WTC11 (cell line): ENCODE data around the gene LLGL1. TPM values are rescaled to one million over a fixed set of nuclear protein-coding genes. Genes with fewer than 3 reads are reported as not detected.

Experiments
- ATAC-seq: fragments of 200-7000 bp; cut with Tn5 transposase; 2 replicates; pipeline ENCODE4 v1.10.0; 2021; ENCODE audit warnings: mild to moderate bottlenecking, moderate library complexity
- CTCF ChIA-PET: fragments of 300-600 bp; sonication (Branson Sonifier 250); formaldehyde crosslinking; loops from one replicate; lab custom pipeline; 2021; ENCODE audit warnings: antibody characterized with exemption; lab: Charles Lee
- POLR2A ChIA-PET: fragments of 350-600 bp; sonication (Branson Sonifier 250); formaldehyde crosslinking; loops from one replicate; lab custom pipeline; 2021; ENCODE audit warnings: antibody characterized with exemption; lab: Charles Lee
- DNase-seq: peaks from one replicate; pipeline ENCODE4 v3.0.0; 2021; ENCODE audit warnings: low spot score
- H3K27ac Mint-ChIP-seq: 2 replicates; pipeline ENCODE4 v1.8.0; 2021; ENCODE audit warnings: mixed read lengths
- H3K27me3 Mint-ChIP-seq: 2 replicates; pipeline ENCODE4 v1.8.0; 2021; ENCODE audit warnings: low read depth, mild to moderate bottlenecking, moderate library complexity, mixed read lengths
- H3K36me3 Mint-ChIP-seq: 2 replicates; pipeline ENCODE4 v1.8.0; 2021; ENCODE audit warnings: mixed read lengths
- H3K4me1 Mint-ChIP-seq: 2 replicates; pipeline ENCODE4 v1.8.0; 2022; ENCODE audit warnings: mixed read lengths
- H3K4me3 Mint-ChIP-seq: 2 replicates; pipeline ENCODE4 v1.8.0; 2021; ENCODE audit warnings: mild to moderate bottlenecking, moderate library complexity, mixed read lengths
- H3K9me3 Mint-ChIP-seq: 2 replicates; pipeline ENCODE4 v1.8.0; 2021; ENCODE audit warnings: mixed read lengths
- FOXK1 ChIP-seq: sonication (generic); formaldehyde crosslinking; IDR thresholded peaks from 2 replicates; pipeline ENCODE4 v1.8.0; 2022; ENCODE audit warnings: mild to moderate bottlenecking, moderate library complexity, missing genetic modification reagents
- FOXP1 ChIP-seq: sonication (generic); formaldehyde crosslinking; IDR thresholded peaks from 2 replicates; pipeline ENCODE4 v1.8.0; 2022; ENCODE audit warnings: missing genetic modification reagents, mild to moderate bottlenecking, moderate library complexity, borderline replicate concordance
- FOXP4 ChIP-seq: sonication (generic); formaldehyde crosslinking; IDR thresholded peaks from 2 replicates; pipeline ENCODE4 v1.8.0; 2022; ENCODE audit warnings: mild to moderate bottlenecking, missing genetic modification reagents
- GABPB1 ChIP-seq: sonication (generic); formaldehyde crosslinking; IDR thresholded peaks from 2 replicates; pipeline ENCODE4 v1.8.1; 2023; ENCODE audit warnings: mild to moderate bottlenecking, missing genetic modification reagents
- KAT7 ChIP-seq: sonication (generic); formaldehyde crosslinking; IDR thresholded peaks from 2 replicates; pipeline ENCODE4 v1.8.1; 2023; ENCODE audit warnings: missing genetic modification reagents, mild to moderate bottlenecking, borderline replicate concordance
- MYBL2 ChIP-seq: sonication (generic); formaldehyde crosslinking; IDR thresholded peaks from 2 replicates; pipeline ENCODE4 v1.8.1; 2023; ENCODE audit warnings: mild to moderate bottlenecking, moderate library complexity, missing genetic modification reagents
- NFYB ChIP-seq: sonication (generic); formaldehyde crosslinking; conservative IDR thresholded peaks from 2 replicates; pipeline ENCODE4 v1.8.0; 2022; ENCODE audit warnings: low read depth, missing genetic modification reagents
- RELA ChIP-seq: sonication (generic); formaldehyde crosslinking; IDR thresholded peaks from 2 replicates; pipeline ENCODE4 v1.8.1; 2022; ENCODE audit warnings: missing genetic modification reagents, mild to moderate bottlenecking, borderline replicate concordance
- SOX15 ChIP-seq: fragments of 250-450 bp; sonication (Bioruptor Pico); IDR thresholded peaks from 2 replicates; pipeline ENCODE4 v1.9.0; 2021; ENCODE audit warnings: mild to moderate bottlenecking
- SP1 ChIP-seq: sonication (generic); formaldehyde crosslinking; conservative IDR thresholded peaks from 2 replicates; pipeline ENCODE4 v1.8.1; 2022; ENCODE audit warnings: missing genetic modification reagents
- STAT6 ChIP-seq: sonication (generic); formaldehyde crosslinking; conservative IDR thresholded peaks from 2 replicates; pipeline ENCODE4 v1.8.1; 2023; ENCODE audit warnings: mild to moderate bottlenecking, low read depth, missing genetic modification reagents, moderate library complexity
- ZNF263 ChIP-seq: sonication (generic); formaldehyde crosslinking; IDR thresholded peaks from 2 replicates; pipeline ENCODE4 v1.8.1; 2022; ENCODE audit warnings: low read depth, mild to moderate bottlenecking, moderate library complexity, missing genetic modification reagents
- ZNF512 ChIP-seq: sonication (generic); formaldehyde crosslinking; IDR thresholded peaks from 2 replicates; pipeline ENCODE4 v1.8.1; 2022; ENCODE audit warnings: missing genetic modification reagents, borderline replicate concordance
- total RNA-seq: library from RNA; stranded (reverse); gene quantifications from 3 replicates; pipeline ENCODE4 v1.2.3, GENCODE V29; 2021
- TF ChIP-seq, protein P1 (sequence below): fragments of 250-450 bp; sonication (Bioruptor Pico); IDR thresholded peaks from 2 replicates; pipeline ENCODE4 v1.9.0; 2021; ENCODE audit warnings: moderate library complexity, mild to moderate bottlenecking, inconsistent platforms, borderline replicate concordance
- TF ChIP-seq, protein P2 (sequence below): sonication (generic); formaldehyde crosslinking; IDR thresholded peaks from 2 replicates; pipeline ENCODE4 v1.8.1; 2023; ENCODE audit warnings: mild to moderate bottlenecking, missing genetic modification reagents, borderline replicate concordance
- TF ChIP-seq, protein P3 (sequence below): sonication (generic); formaldehyde crosslinking; IDR thresholded peaks from 2 replicates; pipeline ENCODE4 v1.8.0; 2022; ENCODE audit warnings: missing genetic modification reagents

The LLGL1 gene
- total RNA-seq, 1 experiment from 2014 or later = 87.8 TPM

- ChIA-PET CTCF (interaction anchor here (1.0 kb wide), 1 partner anchor 58 kb away, joined by 3 read pairs; no protein-coding TSS in a partner anchor), POLR2A (no interaction called here)
- no peaks in the 10 kb centered on the region for H3K27me3 Mint-ChIP-seq
- H3K4me1 Mint-ChIP-seq = peaks cover 3% of the 10 kb centered on the region; the same call in 1 of the 2 replicates
- ATAC-seq (no peak), DNase-seq (no peak)
- no peak overlapping the region for H3K4me3 Mint-ChIP-seq
- peaks cover 44% of the 10 kb centered on the region for H3K36me3 Mint-ChIP-seq
- TF ChIP-seq SP1 (CRISPR knock-in tag) = no peak
- TF ChIP-seq ZNF512 = no peak
- no peak for TF ChIP-seq SOX15
- TF ChIP-seq STAT6 (CRISPR knock-in tag) = no peak
- TF ChIP-seq, protein P1, sequence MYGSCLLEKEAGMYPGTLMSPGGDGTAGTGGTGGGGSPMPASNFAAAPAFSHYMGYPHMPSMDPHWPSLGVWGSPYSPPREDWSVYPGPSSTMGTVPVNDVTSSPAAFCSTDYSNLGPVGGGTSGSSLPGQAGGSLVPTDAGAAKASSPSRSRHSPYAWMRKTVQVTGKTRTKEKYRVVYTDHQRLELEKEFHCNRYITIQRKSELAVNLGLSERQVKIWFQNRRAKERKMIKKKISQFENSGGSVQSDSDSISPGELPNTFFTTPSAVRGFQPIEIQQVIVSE (CRISPR knock-in tag) = no peak
- TF ChIP-seq, protein P2, sequence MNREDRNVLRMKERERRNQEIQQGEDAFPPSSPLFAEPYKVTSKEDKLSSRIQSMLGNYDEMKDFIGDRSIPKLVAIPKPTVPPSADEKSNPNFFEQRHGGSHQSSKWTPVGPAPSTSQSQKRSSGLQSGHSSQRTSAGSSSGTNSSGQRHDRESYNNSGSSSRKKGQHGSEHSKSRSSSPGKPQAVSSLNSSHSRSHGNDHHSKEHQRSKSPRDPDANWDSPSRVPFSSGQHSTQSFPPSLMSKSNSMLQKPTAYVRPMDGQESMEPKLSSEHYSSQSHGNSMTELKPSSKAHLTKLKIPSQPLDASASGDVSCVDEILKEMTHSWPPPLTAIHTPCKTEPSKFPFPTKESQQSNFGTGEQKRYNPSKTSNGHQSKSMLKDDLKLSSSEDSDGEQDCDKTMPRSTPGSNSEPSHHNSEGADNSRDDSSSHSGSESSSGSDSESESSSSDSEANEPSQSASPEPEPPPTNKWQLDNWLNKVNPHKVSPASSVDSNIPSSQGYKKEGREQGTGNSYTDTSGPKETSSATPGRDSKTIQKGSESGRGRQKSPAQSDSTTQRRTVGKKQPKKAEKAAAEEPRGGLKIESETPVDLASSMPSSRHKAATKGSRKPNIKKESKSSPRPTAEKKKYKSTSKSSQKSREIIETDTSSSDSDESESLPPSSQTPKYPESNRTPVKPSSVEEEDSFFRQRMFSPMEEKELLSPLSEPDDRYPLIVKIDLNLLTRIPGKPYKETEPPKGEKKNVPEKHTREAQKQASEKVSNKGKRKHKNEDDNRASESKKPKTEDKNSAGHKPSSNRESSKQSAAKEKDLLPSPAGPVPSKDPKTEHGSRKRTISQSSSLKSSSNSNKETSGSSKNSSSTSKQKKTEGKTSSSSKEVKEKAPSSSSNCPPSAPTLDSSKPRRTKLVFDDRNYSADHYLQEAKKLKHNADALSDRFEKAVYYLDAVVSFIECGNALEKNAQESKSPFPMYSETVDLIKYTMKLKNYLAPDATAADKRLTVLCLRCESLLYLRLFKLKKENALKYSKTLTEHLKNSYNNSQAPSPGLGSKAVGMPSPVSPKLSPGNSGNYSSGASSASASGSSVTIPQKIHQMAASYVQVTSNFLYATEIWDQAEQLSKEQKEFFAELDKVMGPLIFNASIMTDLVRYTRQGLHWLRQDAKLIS (CRISPR knock-in tag) = no peak
- no peak for TF ChIP-seq FOXK1
- TF ChIP-seq ZNF263 (CRISPR knock-in tag) = no peak
- no peak for TF ChIP-seq MYBL2 (CRISPR knock-in tag)
- H3K27ac Mint-ChIP-seq = no peak overlapping the region
- no peaks in the 10 kb centered on the region for H3K9me3 Mint-ChIP-seq
Observed at GRCh38 chr17:18197535-18198194, 27.8 kb upstream of the LLGL1 start.

GRCh38 chr17:18198530-18198929 is 26.9 kb upstream of the LLGL1 start:
- H3K4me3 Mint-ChIP-seq = no peak overlapping the region
- DNase-seq (no peak), ATAC-seq (no peak)
- no peaks in the 10 kb centered on the region for H3K9me3 Mint-ChIP-seq
- H3K27me3 Mint-ChIP-seq = no peaks in the 10 kb centered on the region
- peaks cover 7% of the 10 kb centered on the region; the same call in 1 of the 2 replicates for H3K4me1 Mint-ChIP-seq
- no peak overlapping the region for H3K27ac Mint-ChIP-seq
- CTCF ChIA-PET = interaction anchor here (1.0 kb wide), 1 partner anchor 59 kb away, joined by 3 read pairs; no protein-coding TSS in a partner anchor
- TF ChIP-seq FOXP1 (CRISPR knock-in tag) (no peak), KAT7 (CRISPR knock-in tag) (no peak), RELA (no peak), NFYB (no peak), FOXP4 (CRISPR knock-in tag) (no peak), GABPB1 (CRISPR knock-in tag) (no peak)
- TF ChIP-seq, protein P3, sequence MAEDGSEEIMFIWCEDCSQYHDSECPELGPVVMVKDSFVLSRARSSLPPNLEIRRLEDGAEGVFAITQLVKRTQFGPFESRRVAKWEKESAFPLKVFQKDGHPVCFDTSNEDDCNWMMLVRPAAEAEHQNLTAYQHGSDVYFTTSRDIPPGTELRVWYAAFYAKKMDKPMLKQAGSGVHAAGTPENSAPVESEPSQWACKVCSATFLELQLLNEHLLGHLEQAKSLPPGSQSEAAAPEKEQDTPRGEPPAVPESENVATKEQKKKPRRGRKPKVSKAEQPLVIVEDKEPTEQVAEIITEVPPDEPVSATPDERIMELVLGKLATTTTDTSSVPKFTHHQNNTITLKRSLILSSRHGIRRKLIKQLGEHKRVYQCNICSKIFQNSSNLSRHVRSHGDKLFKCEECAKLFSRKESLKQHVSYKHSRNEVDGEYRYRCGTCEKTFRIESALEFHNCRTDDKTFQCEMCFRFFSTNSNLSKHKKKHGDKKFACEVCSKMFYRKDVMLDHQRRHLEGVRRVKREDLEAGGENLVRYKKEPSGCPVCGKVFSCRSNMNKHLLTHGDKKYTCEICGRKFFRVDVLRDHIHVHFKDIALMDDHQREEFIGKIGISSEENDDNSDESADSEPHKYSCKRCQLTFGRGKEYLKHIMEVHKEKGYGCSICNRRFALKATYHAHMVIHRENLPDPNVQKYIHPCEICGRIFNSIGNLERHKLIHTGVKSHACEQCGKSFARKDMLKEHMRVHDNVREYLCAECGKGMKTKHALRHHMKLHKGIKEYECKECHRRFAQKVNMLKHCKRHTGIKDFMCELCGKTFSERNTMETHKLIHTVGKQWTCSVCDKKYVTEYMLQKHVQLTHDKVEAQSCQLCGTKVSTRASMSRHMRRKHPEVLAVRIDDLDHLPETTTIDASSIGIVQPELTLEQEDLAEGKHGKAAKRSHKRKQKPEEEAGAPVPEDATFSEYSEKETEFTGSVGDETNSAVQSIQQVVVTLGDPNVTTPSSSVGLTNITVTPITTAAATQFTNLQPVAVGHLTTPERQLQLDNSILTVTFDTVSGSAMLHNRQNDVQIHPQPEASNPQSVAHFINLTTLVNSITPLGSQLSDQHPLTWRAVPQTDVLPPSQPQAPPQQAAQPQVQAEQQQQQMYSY (CRISPR knock-in tag) = no peak
- H3K36me3 Mint-ChIP-seq = peaks cover 44% of the 10 kb centered on the region
- POLR2A ChIA-PET = no interaction called here
